ENCODE results near the gene XPC.

Gene XPC

DNA sequence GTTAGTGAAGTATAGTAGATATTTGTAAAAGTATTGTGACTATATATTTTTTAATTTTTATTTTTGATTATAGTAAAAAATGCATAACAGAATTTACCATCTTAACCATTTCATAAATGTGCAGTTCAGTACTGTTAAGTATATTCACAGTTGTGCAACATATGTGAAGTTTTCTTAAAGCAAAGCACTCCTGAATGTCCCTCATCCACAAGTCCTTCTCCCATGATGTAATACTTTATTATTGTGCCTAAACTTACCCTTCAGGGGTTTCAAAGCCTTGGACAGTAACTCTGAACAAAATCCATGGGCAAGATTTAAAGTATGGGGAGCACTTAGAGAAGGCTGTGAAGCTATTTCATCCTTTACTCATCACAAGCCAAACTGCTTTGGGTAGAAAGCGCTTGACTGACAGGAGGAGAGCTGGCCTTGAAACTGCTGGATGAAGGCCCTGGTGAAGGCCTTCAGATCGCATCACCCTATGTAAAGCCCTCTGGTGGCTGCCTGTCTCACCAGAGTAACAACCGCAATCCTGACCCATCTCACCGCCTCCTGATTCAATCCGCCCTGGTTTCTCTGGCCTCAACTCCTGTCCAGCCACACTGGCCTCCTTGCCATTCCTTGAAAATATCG is 28.3 kb upstream of the XPC start:
- no peak for DNase-seq

DNA sequence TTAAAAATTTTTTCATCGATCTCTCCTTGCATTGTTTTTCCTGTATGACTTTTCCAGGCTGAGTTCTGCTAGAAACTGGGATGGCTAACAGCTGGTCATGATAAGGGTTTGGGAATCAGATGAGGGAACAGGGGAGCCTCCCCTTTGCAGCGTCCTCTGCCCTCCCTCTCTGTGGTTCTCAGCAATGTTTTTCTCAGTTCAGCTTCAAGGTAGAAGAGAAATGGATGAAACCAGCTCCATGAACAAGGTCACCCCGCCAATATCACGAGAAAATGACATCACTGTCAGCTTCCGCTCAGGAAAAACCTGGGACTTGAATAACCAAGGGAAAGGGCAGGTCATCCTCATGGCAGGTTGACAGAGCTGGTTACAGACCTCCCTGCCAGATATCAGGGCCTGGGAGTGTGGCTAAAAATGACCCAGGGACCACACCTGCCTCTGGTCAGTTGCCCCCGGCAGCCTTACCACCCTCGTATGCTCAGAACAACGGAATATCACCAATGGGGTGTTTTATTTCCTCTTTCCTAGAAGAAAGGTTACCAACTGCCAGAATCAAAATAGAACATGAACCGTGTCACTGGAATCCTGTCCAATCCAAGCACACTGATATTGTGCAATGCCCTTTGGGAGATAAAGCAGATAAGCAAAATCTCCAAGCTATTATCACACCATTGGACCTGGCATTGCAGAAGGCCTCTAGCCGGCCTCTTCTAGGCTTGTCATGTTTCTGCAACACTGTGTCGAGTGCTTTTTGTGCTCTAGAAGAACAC is 26.3 kb upstream of the XPC start:
- DNase-seq, result no peak

DNA sequence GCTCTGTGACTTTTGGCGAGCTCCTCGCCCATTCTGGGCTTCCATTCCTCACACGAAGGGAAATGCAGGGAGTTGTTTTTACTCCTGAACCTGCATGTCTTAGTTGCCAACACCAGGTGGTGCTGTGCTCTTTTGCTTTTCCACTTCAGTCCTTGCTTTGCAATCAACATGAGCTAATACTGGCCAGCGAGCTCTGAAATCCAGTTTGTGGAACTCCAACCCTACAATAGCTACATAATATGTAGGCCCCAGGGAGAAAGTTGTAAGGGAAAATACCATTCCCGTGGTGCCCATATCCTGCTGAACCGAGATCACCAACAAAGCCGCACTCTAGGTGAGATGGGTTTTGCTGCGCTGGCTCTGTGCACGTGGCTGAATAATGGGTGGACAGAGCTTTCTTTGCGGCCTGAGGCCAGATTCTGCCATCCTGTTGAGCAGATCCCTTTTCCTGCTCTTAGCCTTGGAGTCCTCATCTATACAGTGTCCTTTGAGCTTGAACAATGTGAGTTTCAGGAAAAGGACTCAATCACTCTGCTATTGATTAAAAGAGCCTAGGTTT is 25.2 kb upstream of the XPC start:
- DNase-seq, result peak; percentile 29

DNA sequence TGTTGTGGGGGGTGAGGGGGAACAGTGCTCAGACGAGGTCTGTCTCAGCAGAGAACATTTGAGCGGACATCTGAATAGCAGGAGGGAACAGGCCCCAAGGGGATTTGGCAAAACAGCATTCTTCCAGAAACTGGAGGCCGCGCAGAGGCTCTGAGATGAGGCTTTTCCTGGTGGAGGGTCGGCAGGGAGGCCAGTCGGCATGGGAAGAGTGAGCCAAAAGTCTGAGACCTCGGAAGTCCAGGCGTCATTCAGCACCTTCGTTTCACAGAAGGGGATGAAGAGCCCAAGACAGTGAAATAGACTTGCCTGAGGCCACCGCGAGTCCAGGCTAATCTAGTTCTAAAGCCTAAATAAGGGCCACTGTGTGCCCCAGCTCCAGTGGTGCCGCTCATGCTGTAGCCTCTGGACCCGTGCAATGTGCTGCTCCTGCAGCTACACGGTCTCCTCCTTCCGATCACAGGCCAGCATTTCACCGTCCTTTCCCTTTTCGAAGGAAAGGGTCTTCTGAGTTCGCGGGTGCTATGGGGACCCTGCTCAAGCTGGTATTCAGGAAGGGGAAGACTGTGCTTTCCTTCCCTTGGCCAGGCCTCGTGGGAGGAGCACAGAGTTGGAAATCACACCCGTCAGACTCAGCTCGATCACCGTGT is 24.6 kb upstream of the XPC start:
- no peak for DNase-seq

DNA sequence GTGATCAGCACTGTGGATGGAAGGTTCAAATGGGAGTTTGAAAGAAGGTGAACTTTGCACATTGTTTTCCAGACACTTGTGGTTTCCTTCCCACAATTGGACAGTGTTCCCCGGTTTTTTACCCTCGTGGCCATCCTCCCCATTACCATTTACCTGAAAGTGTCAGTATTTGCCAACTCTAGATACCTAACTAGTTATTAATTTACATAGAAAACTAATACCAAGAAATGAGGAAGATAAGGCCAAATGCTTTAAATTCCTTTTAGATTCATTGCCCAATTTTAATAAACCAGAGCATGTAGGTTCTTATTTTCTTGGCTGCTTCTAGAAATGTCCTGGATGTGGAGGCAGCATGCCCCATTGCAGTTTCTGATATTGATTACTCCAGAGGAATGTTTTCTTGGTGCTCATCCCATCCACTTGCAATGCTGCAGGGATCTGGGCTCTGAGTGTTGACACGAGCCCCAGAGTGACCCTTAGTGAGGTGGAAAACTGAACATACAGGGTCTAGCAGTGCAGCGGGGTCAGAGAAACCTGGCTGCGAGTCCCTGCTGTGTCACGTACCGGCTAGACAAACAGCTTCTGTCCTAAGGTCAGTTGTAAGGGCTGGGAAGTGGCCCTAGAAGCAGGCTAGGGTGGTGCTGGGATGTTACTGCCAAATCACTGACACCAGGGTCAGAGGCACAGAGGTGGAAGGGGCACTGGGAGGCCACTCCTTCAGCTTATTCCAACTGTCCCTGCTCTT is 23.7 kb upstream of the XPC start:
- no peak for DNase-seq

DNA sequence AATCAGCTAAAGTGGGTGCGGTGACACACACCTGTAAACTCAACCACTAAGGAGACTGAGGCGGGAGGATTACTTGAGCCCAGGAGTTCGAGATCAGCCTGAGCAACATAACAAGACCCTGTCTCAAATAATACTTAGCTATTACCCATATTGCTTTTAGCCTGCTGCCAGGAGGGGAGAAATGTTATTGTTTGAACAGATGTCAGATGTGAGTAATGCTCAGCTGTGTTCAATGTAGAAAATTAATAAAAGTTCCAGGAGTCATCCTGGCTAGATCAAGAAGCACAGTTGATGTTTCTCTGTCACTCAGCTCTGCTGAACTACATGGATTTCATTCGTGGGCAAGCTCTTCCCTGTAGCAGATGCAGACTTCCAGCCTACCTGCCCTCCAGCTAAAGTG is 22.4 kb upstream of the XPC start:
- DNase-seq, result no peak

DNA sequence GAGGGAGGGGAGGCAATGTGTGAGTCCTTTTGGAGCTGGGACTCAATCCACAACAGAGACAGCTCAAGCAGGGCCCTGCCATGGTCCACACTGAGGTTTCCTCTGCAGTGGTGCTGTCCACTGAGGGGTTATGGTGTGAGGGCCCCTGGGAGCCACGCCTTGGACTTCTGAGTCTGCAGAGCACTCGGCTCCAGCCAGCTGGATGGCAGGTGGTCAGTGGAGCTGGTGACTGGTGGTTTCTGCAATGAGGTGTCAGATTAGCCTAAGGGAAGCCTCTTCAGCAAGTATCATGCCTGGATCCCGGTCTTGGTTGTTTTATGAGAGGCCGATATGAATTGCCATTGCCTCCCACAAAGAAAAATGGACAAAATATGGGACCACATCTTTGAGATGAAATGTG is 21.9 kb upstream of the XPC start:
- DNase-seq, result no peak

DNA sequence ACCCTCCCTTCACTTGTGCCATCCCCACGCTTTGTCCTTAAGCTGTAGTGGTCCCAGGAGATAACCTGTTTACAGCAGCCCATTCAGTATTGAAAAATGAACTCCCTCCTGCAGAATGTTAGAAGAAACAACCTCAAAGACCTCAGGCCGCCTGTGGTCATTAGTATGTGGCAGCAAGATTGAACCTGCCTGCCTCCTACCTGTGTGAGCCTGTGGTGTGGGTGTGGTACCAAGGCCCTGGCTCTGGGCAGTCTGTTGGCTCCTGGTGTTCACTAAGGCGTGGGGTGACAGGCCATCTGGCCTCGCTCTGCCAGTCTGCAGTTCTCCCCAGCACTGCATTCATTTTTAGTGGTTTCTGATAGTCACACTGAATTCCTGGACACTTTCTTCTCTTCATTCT is 21.2 kb upstream of the XPC start:
- no peak for DNase-seq

DNA sequence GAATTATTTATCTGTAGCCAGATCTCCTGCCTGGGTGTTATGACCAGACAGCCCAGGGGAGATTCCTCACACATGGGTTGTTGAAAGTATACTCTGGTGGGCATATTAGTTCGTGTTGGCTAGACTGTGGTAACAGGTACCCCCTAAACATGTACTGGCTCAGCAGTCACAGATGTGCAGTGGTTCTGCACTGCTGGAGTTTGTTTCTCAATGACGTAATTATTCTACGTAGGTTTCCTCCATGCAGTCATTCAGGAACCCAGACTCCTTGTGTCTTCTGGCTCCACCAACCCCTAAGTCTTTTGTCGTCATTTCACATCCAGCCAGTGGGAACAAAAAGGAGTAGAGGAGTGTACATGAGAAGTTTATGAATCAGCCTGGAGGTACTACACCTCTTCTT is 16.5 kb upstream of the XPC start:
- DNase-seq, result no peak

DNA sequence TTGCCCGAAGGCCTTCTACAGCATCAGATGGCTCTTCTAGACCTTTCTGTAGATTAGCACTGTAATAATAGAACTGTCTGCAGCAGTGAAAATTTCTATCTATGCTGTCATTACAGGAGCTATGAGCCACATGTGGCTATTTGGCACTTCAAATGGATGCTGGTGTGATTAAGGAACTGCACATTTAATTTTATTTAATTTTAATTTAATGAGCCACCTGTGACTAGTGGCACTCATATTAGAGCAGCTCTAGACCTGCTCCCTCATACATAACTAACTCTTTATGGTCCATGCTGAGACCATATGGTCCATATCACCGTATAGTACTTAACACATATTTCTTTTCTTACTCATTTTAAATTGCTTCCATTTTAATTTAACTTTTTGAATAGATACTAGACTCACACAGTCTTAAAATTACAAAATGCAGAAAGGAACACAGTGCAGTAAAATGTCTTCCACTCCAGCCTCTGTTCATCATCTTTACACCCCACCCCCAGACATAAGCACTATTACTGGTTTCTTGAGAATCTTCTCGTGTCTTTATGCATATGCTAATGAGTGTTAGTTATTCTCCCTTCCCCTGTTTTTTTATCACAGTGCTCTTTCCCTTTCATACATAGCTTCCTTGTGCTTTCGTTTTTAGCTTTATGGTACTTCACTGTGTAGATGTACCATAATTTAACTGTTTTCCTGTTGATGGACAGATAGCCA is 9.8 kb upstream of the XPC start:
- DNase-seq, result no peak

DNA sequence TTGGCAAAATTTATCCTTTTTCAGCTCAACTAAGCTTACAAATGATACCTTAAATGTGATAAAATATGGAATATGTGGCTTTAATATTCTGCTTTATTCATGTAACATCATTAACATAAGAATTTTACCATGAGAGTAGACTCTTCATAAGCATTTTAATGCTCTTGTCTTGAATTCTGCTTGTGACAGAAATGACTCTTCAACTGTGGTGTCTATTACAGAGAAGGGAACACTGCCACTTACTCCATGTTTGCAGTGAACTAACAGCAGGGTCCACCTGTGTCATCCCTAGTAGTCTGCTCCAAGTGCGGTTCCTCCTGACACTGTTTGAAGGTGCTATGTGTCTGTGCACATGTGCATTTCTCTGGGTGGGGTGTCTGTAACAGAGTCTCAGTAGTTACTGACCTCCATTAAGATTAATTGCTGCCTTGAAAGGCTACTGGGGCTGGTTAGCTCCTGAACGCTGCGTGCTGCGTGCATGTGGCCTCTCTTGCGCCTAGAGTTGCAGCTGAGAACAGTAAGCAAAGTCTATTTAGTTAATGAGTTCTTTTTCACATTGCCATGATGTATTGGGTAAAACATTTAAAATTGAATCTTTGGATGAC is 8.6 kb upstream of the XPC start:
- no peak for DNase-seq

DNA sequence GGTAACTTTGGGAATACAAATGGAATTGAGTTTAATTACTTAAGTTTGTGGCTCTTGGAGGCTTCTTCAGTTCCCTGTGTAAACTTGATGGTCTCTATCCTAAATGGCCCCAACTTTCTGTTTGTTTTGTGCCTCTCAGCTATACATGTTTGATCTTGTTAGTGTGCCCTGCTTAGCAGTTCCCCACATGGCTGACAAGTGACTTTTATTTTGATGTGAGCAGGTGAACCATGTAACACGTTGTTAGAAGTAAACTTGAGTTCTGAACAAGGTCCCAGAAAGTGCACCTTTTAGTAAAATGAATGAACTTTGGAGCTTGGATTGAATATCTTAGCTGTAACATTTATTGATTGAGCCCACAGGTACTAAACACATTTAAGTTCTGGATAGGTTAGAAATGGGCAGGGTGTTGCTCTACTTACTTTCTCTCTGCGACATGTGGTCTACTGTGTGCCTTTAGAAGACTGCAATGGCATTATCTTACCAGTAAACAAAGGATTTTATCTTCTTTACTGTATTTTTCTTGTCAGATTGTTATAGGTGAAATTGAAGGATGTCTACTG is 4.7 kb upstream of the XPC start:
- no peak for DNase-seq

DNA sequence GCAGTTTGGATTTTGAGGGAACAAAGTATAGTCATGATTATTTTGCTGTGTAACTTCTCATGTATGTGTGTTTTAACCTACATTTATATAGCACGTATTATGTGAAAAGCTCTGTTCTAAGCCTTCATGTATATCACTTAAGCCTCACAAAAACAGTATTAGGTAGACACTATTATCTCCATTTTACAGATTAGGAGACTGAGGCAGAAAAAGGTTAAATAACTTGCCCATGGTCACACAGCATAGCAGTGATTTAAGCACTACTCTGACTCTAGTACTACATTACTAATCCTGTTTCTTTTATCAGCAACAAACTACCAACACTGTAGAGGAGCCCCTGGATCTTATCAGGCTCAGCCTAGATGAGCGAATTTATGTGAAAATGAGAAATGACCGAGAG is 2.9 kb upstream of the XPC start:
- DNase-seq, result no peak

DNA sequence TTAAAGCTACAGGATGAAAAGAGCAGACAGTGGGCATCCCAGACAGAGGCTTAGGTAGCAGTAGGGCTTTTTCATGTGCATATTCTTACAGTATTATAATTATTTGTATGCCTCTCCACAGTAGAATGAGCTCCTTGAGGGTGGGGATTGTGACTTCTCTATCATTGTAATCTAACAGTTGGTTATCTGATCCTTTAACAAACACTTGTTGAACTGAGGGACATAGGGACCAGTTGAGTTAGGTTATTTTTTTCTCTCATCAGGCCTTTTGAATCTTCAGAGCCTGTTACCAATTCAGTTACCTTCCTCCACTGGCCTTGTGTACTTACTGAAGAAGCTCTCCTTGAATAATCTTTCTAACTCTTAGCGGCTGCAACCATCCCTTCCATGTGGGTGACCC is 1.4 kb upstream of the XPC start:
- no peak for DNase-seq

DNA sequence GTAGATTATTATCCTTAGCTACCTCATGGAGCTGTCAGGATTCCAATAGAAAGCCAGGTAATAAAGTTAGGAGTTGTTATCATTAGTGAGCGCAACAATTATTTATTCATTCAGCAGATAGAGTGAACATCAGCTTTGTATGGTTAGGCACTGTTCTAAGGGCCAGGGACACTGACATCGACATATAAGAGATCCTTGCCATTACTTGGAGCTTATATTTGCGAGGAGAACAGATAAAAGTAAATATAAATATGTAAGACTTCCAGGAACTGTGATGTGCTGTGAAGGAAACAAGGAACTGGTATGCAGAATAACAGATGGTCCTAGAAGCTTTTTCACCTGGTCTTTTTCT is 689 bp upstream of the XPC start:
- DNase-seq, result no peak

DNA sequence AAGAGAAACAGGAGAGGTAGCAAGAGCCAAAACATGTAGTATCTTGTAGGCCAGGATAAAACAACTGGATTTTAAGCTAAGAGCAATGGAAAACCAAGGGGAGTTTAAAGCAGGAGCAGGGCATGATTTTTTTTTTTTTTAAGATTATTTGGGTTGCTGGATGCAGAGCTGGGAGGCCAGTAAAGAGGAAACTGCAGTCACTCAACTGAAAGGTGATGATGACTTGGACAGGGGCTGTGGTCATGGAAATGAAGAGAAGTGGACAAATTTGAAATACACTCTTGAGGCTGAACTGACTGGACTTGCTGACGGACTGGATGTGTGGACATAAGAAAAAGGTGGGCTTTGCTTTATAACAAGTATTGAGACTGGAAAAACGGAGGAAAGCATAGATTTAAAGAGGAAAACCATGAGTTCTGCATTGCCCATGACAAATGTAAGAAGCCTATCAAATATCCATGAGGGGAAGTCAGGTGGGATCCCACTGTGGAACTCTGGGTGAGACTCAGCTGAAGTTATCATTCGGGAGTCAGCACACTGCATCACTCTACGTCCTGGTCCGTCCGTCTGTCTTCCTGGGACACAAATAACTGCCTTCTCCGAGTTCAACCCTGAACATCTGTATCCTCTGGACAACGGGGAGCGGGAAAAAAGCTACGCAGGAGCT is 688 bp downstream of the XPC start:
- no peak for DNase-seq

DNA sequence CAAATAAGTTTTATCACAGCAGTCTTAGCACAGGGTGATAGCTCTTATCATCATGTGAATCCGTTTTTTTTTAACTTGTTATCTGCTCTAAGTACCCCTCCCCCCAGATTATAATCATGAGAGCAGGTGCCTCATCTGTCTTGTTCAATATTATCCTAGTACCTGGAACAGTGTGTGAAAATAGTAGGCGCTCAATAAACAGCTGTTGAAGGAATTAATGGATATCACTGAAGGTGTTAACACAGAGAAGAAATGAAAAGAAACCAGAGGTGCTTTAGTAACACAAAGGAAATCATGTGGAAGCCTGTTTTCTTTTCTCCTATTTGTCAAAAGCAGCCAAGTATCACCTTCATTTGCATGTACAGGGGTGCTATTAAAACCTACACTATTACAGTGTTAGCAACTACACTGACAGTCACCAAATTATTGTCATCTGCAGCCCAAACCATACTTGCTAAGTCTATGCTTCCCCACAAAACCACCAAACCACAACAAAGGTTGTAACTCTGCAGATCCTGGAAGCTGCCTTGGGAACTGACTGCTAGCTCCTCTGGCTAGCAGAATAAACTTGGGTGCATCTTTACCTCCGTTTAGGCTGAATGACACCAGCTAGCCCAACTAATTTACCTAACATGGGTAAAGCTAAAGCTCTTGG is 2.9 kb downstream of the XPC start:
- peak; percentile 53 for DNase-seq

DNA sequence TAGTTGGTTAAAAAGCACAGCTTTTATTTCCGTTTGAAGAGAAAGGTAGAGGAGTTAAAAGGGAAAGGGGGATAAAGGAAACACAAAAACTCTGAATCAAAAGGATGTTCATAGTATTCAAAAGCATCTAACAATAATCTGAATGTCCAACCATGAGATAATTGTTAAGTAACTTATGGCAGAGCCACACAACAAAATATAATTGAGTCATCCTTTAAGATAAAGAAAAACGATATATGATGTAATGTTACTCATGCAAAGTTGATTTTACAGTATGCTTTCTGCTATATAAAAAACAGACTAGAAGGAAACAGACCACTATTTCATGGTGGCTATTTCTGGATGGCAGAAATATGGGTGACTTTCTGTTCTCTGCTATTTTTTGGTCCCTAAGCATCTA is 3.9 kb downstream of the XPC start:
- no peak for DNase-seq

DNA sequence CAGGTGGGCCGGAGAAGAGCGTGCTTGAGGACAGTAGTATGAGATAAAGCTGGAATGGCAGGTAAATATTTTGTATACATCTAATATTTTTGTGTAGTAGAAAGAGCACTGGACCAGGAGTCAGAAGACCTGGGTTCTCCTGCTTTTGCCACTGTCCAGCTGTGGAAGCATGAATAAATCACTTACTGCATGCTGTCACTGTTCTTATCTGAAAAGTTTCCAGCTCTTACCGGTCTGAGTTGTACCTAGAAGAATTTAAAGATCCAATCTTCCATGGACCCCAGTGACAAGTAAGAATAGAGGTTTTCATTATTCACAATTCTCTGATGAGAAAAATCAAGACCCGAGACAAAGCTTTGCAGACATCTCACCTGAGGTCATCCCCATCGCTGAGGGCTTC is 5.9 kb downstream of the XPC start:
- no peak for DNase-seq

DNA sequence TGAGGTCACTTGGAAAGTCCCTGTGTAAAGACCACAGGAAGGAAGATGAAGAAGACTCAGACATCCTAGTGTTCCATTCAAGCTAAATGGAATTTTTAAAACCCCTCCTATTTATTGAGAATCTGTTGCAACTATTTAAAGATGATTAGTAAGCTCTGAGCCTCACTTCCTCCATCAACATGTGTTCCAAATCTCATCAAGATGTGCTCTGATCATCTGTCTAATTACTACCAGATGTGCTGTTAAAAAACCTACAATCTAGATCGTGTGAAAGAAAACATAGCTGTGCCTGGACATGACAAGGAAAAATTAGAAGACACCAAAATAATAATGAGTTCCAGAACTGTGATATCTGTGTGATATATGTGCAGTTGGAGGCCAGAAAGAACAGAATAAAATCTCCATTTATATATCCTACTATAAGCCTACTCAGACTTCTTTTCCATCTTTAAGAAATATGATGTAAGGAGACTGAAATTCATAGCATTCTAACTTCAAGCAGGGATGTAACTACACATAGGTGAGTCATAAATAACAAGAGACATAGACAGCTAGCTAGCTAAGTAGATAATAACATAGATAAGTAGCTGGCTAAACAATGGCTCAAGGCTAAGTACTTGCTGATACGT is 7.8 kb downstream of the XPC start:
- no peak for DNase-seq
